Thoracic aorta (tissue), 2 donors: ENCODE data around the gene SRP72. TPM values are rescaled to one million over a fixed set of nuclear protein-coding genes. Genes with fewer than 3 reads are reported as not detected.
"Not testable (repeated sequence)": the region's sequence is repeated elsewhere in the genome, so short reads cannot be mapped to it uniquely, and the experiment has no call there.

Experiments
- ATAC-seq: fragments of 150-250 bp; one replicate; pipeline ENCODE4 v1.8.0; 2017; ENCODE audit warnings: low read depth; ENCODE audit not compliant: insufficient number of reproducible peaks, low FRiP score
- DNase-seq: peaks from one replicate; pipeline ENCODE4 v3.0.0-alpha.2; 2020; ENCODE audit warnings: low spot score
- H3K27ac ChIP-seq, 2 donors: fragments of 200-600 bp; sonication (generic); 1 replicate in 1 of 2; 2 replicates in 1 of 2; pipeline ENCODE4 v1.5.1; 2016; ENCODE audit warnings: mild to moderate bottlenecking in 2 of 2, moderate library complexity in 2 of 2
- H3K27me3 ChIP-seq: fragments of 200-600 bp; sonication (generic); replicated peaks from 2 replicates; pipeline ENCODE4 v1.6.0; 2016; ENCODE audit warnings: mild to moderate bottlenecking; ENCODE audit not compliant: insufficient read depth
- H3K36me3 ChIP-seq: fragments of 200-600 bp; sonication (generic); one replicate; pipeline ENCODE4 v1.5.1; 2016
- H3K4me1 ChIP-seq, 2 donors: fragments of 200-600 bp; sonication (generic); 1 replicate in 1 of 2; 2 replicates in 1 of 2; pipeline versions ENCODE4 v1.5.1 to v1.6.0; 2016; ENCODE audit warnings: low read depth in 2 of 2, mild to moderate bottlenecking in 1 of 2; ENCODE audit not compliant: control insufficient read depth in 1 of 2
- H3K4me3 ChIP-seq: fragments of 200-600 bp; sonication (generic); 2 replicates; pipeline ENCODE4 v1.5.1; 2016; ENCODE audit warnings: mild to moderate bottlenecking
- H3K9me3 ChIP-seq: fragments of 200-600 bp; sonication (generic); 2 replicates; pipeline ENCODE4 v1.5.1; 2016
- total RNA-seq, 2 donors: library from RNA; depleted of rRNA; stranded (reverse); fragments of >200 nt; gene quantifications; one replicate each; pipeline versions ENCODE4 v1.1.0 to v1.2.3, GENCODE V29; 2016
- TF ChIP-seq, protein P1 (sequence below): fragments of 200-600 bp; sonication (generic); IDR thresholded peaks from one replicate; pipeline ENCODE4 v1.5.1; 2019; ENCODE audit warnings: antibody characterized with exemption

Gene SRP72
- total RNA-seq, 2 donors from 2014 or later = 43.1 to 52.9 TPM

DNA sequence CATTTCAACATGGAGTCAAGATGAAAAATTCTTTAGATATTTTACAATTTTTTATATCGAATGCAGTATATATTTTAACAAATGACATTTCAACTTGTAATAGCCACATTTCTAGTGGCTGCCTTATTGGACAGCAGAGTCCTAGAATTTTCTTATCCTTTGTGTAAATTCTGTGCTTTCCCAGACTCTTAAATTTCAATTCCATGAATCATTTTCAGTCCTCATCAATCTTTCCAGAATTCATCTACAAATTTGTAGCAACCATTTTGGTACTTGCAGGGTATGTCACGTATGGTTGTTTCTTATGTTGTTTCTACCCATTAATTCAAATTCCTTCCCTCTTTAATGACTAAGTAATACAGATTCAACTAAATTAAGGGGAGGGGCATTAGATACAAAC lies 28.7 kb upstream of the SRP72 start:
- no peak for DNase-seq
- Histone ChIP-seq H3K36me3 (no peaks in the 10 kb centered on the region), H3K4me3 (no peak overlapping the region), H3K9me3 (no peaks in the 10 kb centered on the region), H3K27me3 (no peaks in the 10 kb centered on the region), H3K4me1 (peaks cover 8 to 17% of the 10 kb centered on the region in 2 donors), H3K27ac (no peak overlapping the region)
- no peak for ATAC-seq
- TF ChIP-seq, protein P1, sequence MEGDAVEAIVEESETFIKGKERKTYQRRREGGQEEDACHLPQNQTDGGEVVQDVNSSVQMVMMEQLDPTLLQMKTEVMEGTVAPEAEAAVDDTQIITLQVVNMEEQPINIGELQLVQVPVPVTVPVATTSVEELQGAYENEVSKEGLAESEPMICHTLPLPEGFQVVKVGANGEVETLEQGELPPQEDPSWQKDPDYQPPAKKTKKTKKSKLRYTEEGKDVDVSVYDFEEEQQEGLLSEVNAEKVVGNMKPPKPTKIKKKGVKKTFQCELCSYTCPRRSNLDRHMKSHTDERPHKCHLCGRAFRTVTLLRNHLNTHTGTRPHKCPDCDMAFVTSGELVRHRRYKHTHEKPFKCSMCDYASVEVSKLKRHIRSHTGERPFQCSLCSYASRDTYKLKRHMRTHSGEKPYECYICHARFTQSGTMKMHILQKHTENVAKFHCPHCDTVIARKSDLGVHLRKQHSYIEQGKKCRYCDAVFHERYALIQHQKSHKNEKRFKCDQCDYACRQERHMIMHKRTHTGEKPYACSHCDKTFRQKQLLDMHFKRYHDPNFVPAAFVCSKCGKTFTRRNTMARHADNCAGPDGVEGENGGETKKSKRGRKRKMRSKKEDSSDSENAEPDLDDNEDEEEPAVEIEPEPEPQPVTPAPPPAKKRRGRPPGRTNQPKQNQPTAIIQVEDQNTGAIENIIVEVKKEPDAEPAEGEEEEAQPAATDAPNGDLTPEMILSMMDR = no peak

- no peaks in the 10 kb centered on the region for H3K36me3 ChIP-seq
- DNase-seq (no peak), ATAC-seq (no peak)
- H3K27ac ChIP-seq = no peak overlapping the region
- H3K9me3 ChIP-seq = no peaks in the 10 kb centered on the region
- no peak overlapping the region for H3K4me3 ChIP-seq
- H3K4me1 ChIP-seq = peaks cover 0 to 9% of the 10 kb centered on the region in 2 donors
- H3K27me3 ChIP-seq = no peaks in the 10 kb centered on the region
- TF ChIP-seq, protein P1 = no peak
Measured at GRCh38 chr4:56440983-56441382, 26.4 kb upstream of the SRP72 start.

GRCh38 chr4:56444719-56445118 lies 22.7 kb upstream of the SRP72 start:
- no peaks in the 10 kb centered on the region for H3K4me1 ChIP-seq
- TF ChIP-seq, protein P1 = no peak
- H3K27ac ChIP-seq = no peak overlapping the region
- DNase-seq (no peak), ATAC-seq (no peak)
- H3K4me3 ChIP-seq = no peak overlapping the region
- H3K36me3 ChIP-seq = peaks cover 5% of the 10 kb centered on the region
- no peaks in the 10 kb centered on the region for H3K27me3 ChIP-seq
- H3K9me3 ChIP-seq = no peaks in the 10 kb centered on the region

- peaks cover 5% of the 10 kb centered on the region for H3K36me3 ChIP-seq
- no peak overlapping the region for H3K4me3 ChIP-seq
- no peaks in the 10 kb centered on the region for H3K27me3 ChIP-seq
- no peaks in the 10 kb centered on the region for H3K4me1 ChIP-seq
- TF ChIP-seq, protein P1 = no peak
- ATAC-seq (no peak), DNase-seq (no peak)
- H3K9me3 ChIP-seq = no peaks in the 10 kb centered on the region
- no peak overlapping the region for H3K27ac ChIP-seq
Measured at GRCh38 chr4:56445699-56446098, 21.7 kb upstream of the SRP72 start.

DNA sequence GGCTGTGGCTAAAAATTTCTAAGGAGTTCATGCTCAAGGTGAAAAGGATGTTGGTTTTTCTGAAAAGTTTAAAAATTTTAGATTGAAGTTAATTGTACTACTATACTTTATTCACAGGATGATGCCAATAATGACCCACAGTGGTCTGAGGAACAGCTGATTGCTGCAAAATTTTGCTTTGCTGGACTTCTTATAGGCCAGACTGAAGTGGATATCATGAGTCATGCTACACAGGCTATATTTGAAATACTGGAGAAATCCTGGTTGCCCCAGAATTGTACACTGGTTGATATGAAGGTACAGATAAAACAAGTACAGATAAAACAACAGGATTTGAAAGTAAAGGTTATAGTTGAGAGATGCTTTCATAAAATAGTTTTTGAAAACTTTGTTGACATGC lies 19.1 kb upstream of the SRP72 start:
- Histone ChIP-seq H3K9me3 (no peaks in the 10 kb centered on the region), H3K27me3 (no peaks in the 10 kb centered on the region), H3K27ac (no peak overlapping the region), H3K4me1 (no peaks in the 10 kb centered on the region), H3K36me3 (peaks cover 14% of the 10 kb centered on the region), H3K4me3 (no peak overlapping the region)
- ATAC-seq (no peak), DNase-seq (no peak)
- TF ChIP-seq, protein P1 = no peak

DNA sequence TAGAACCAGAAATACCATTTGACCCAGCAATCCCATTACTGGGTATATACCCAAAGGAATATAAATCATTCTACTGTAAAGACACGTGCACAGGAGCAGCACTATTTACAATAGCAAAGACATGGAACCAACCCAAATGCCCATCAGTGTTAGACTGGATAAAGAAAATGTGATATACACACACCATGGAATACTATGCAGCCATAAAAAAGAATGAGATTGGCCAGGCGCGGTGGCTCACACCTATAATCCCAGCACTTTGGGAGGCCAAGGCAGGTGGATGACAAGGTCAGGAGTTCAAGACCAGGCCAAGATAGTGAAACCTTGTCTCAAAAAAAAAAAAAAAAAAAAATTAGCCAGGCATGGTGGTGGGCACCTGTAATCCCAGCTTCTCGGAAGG lies 17.9 kb upstream of the SRP72 start:
- DNase-seq, H3K27ac ChIP-seq, H3K27me3 ChIP-seq, H3K9me3 ChIP-seq, H3K4me3 ChIP-seq, ATAC-seq, H3K4me1 ChIP-seq: not testable (repeated sequence)
- peaks cover 14% of the 10 kb centered on the region for H3K36me3 ChIP-seq
